ENCODE data around the gene ZNF500. TPM values are rescaled to one million over a fixed set of nuclear protein-coding genes. Genes with fewer than 3 reads are reported as not detected.

The ZNF500 gene
- total RNA-seq, 4 donors from 2014 or later = 4.5 to 9.7 (median 8.4) TPM

DNA sequence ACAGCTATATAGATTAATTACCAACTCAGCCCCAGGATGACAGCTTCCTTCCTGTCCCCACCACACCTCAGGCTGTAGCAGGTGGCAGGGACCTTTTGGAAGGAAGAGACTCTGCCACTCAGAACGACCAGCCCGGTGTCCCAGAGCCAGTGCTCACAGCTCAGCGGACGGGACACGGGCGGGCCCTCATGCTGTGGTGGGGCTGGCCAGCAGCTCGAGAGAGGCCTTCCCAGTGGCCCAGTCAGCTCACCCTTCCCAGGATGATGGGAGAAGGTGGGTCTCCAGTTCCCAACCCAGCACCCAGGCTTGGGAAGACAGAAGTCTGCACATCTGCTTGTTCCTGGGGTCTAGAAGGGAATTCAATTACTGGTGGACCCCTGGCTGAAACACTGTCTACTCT is 63.1 kb downstream of the ZNF500 start:
- no peak overlapping the region for H3K4me3 ChIP-seq
- H3K9me3 ChIP-seq = no peaks in the 10 kb centered on the region
- no CpG with 5 or more reads among the region's 7 CpGs for WGBS, 2 donors
- H3K4me1 ChIP-seq = peaks cover 0 to 26% (median 0%) of the 10 kb centered on the region in 3 donors
- no peak for DNase-seq
- H3K27me3 ChIP-seq = no peaks in the 10 kb centered on the region
- TF ChIP-seq, protein P1, sequence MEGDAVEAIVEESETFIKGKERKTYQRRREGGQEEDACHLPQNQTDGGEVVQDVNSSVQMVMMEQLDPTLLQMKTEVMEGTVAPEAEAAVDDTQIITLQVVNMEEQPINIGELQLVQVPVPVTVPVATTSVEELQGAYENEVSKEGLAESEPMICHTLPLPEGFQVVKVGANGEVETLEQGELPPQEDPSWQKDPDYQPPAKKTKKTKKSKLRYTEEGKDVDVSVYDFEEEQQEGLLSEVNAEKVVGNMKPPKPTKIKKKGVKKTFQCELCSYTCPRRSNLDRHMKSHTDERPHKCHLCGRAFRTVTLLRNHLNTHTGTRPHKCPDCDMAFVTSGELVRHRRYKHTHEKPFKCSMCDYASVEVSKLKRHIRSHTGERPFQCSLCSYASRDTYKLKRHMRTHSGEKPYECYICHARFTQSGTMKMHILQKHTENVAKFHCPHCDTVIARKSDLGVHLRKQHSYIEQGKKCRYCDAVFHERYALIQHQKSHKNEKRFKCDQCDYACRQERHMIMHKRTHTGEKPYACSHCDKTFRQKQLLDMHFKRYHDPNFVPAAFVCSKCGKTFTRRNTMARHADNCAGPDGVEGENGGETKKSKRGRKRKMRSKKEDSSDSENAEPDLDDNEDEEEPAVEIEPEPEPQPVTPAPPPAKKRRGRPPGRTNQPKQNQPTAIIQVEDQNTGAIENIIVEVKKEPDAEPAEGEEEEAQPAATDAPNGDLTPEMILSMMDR (IDR thresholded peaks at IDR 0.05) = no peak
- TF ChIP-seq POLR2A (IDR thresholded peaks at IDR 0.05) = no peak
- intact Hi-C loops (cut with DNase I) = no loop called here
- no peak overlapping the region for H3K27ac ChIP-seq
- peaks cover 9 to 96% (median 49%) of the 10 kb centered on the region in 3 donors for H3K36me3 ChIP-seq

DNA sequence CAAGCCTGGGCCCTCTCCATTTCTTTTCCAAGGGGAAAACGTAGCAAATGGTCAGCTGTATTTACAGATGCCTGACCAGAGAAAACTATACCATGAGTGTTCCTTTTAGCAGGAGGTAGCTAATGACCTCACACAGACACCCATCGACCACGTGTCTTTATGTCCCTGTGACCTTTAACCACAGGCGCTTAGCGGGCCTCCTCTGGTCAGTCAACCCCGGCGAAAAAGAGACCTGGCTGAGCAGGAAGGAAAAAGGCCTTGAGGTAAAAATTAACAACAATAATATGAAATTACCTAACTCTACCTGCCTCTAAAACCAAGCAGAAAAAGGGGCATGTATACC is 64.5 kb downstream of the ZNF500 start:
- no peak for DNase-seq
- no peaks in the 10 kb centered on the region for H3K9me3 ChIP-seq
- H3K27ac ChIP-seq = peak overlapping the region in 1 of 4 donors; percentile 50
- H3K4me3 ChIP-seq = no peak overlapping the region
- H3K36me3 ChIP-seq = peaks cover 18 to 98% (median 55%) of the 10 kb centered on the region in 3 donors
- 86 to 90% methylated on average over 6 to 7 of the region's 7 CpGs for WGBS, 2 donors
- intact Hi-C loops (cut with DNase I) = no loop called here
- H3K27me3 ChIP-seq = no peaks in the 10 kb centered on the region
- H3K4me1 ChIP-seq = peaks cover 0 to 26% (median 0%) of the 10 kb centered on the region in 3 donors
- no peak for TF ChIP-seq POLR2A (IDR thresholded peaks at IDR 0.05)
- TF ChIP-seq, protein P1 (IDR thresholded peaks at IDR 0.05) = no peak

DNA sequence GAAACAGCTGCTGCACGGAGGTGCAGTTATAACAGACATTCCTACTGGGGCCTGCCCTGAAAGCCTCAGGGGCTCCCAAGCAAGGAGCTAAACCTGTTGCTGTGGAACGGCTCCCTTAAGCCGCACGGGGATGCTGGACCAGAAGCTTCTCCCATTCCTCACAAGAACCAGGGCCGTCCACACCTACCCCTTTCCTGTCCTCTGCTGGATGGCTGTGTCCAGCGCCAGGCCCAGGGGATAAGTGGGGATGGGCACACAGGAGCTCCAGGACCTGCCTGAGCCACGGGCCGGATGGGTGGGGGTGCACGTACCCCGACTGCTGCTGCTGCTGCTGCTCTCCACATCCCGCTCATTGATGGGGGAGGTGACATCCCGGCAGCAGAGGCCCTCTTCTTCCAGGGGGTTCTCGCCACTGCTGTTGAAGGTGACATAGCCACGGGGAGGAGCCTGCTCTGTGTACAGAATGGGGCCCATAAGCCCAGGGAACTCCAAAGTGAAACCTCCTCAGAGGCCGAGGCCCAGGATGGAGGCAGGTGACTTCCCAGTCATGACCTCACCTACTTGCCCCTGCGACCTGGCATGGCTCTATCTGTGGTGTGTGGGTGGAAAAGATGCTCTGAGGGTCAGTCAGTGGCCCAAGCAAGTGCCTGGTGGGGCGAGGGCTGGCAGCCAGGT is 65.0 kb downstream of the ZNF500 start:
- Histone ChIP-seq H3K36me3 (peaks cover 23 to 98% (median 50%) of the 10 kb centered on the region in 3 donors), H3K27me3 (no peaks in the 10 kb centered on the region), H3K4me3 (no peak overlapping the region), H3K27ac (peak overlapping the region in 1 of 4 donors; percentile 50), H3K9me3 (no peaks in the 10 kb centered on the region), H3K4me1 (peaks cover 0 to 27% (median 0%) of the 10 kb centered on the region in 3 donors)
- no peak for DNase-seq
- 71 to 90% methylated on average over 2 to 6 of the region's 17 CpGs for WGBS, 2 donors
- intact Hi-C loops (cut with DNase I) = no loop called here
- no peak for TF ChIP-seq POLR2A (IDR thresholded peaks at IDR 0.05)
- TF ChIP-seq, protein P1 (IDR thresholded peaks at IDR 0.05) = no peak

DNA sequence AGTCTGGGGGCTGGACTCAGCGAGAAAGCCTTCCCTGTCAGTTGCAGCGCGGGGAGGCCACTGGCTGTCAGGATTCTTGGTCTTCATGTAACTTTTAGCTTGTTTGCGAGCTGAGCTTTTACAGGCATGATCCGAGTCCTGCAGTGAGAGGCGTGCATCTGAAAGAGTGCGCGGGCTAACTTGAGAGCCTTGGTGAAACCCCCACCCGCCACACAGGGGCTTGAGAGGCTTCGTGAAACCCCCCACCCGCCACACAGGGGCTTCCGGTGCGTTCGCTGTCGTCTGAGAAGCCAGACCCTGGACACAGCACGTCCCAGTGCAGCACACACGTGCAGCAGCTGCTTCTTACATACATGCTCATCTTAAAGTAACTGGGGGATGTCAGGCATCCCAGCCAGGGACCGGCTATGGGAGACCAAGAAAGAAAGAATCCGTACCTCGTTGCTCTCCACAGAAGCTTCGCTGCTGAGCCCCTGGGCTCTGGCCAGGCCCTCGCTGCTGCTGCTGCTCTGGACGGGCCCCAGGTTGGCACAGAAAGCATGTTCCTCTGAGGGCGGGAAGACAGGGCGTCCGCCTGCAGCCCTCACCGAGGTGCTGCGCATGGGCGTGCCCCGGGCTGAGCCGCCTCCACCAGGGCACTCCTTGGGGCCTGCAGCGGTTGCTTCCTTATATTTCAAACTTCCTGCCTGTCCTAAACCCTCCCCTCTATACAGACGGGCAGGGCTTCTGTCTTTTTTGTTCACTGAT is 65.8 kb downstream of the ZNF500 start:
- Histone ChIP-seq H3K27ac (peak overlapping the region in 1 of 4 donors; percentile 50), H3K4me3 (no peak overlapping the region), H3K9me3 (no peaks in the 10 kb centered on the region), H3K36me3 (peaks cover 28 to 98% (median 43%) of the 10 kb centered on the region in 3 donors), H3K27me3 (no peaks in the 10 kb centered on the region), H3K4me1 (peaks cover 0 to 35% (median 0%) of the 10 kb centered on the region in 3 donors)
- intact Hi-C loops (cut with DNase I) = no loop called here
- 68 to 72% methylated on average over 20 to 25 of the region's 33 CpGs for WGBS, 2 donors
- TF ChIP-seq POLR2A (IDR thresholded peaks at IDR 0.05) = no peak
- TF ChIP-seq, protein P1 (IDR thresholded peaks at IDR 0.05) = peak in 1 of 6 experiments; percentile 6
- DNase-seq = no peak

DNA sequence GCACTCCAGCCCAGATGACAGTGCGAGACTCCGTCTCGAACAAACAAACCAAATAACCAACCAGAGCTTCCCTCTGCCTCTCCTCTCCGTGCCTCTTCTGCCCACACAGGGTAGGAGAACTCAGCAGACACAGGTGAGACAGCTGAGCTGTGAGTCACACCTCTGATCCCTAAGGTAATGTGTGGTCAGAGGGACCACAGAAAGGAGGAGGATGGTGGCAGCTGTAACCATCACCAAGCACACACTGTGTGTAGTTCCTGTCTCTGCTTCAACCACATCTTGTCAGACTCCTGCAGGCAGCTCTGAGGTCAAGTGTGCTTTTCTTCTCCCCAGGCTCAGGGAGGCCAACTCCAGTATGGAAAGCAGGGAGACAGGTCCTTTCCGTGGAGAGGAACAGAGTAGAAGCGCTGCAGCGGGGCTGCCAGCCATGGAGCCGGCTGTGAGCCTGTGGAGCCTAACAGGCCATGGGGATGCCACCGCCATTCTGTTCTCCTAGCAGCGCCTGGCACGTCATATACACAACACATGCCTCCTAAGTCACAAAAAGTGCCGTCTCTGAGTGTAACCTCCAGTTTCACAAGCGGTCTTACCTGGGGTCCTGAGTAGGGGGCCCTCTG is 66.5 kb downstream of the ZNF500 start:
- no peak for TF ChIP-seq POLR2A (IDR thresholded peaks at IDR 0.05)
- TF ChIP-seq, protein P1 (IDR thresholded peaks at IDR 0.05) = no peak
- no peak for DNase-seq
- 88 to 100% methylated on average over 2 to 11 of the region's 13 CpGs for WGBS, 2 donors
- no peaks in the 10 kb centered on the region for H3K27me3 ChIP-seq
- no peak overlapping the region for H3K27ac ChIP-seq
- H3K9me3 ChIP-seq = no peaks in the 10 kb centered on the region
- H3K4me1 ChIP-seq = peaks cover 0 to 42% (median 0%) of the 10 kb centered on the region in 3 donors
- H3K36me3 ChIP-seq = peaks cover 28 to 99% (median 40%) of the 10 kb centered on the region in 3 donors
- intact Hi-C loops (cut with DNase I) = no loop called here
- no peak overlapping the region for H3K4me3 ChIP-seq
